T-helper 2 cell (primary cell): ENCODE measurements around the gene EXOC2.

Experiments
- DNase-seq, 5 experiments: peaks; one replicate each; pipeline versions ENCODE4 v3.0.0 to v3.0.0-alpha.2; 2012 to 2022
- total RNA-seq, 2 donors: gene quantifications; one replicate each; lab custom pipeline; 2026; lab: John Stamatoyannopoulos, UW

The EXOC2 gene, protein sequence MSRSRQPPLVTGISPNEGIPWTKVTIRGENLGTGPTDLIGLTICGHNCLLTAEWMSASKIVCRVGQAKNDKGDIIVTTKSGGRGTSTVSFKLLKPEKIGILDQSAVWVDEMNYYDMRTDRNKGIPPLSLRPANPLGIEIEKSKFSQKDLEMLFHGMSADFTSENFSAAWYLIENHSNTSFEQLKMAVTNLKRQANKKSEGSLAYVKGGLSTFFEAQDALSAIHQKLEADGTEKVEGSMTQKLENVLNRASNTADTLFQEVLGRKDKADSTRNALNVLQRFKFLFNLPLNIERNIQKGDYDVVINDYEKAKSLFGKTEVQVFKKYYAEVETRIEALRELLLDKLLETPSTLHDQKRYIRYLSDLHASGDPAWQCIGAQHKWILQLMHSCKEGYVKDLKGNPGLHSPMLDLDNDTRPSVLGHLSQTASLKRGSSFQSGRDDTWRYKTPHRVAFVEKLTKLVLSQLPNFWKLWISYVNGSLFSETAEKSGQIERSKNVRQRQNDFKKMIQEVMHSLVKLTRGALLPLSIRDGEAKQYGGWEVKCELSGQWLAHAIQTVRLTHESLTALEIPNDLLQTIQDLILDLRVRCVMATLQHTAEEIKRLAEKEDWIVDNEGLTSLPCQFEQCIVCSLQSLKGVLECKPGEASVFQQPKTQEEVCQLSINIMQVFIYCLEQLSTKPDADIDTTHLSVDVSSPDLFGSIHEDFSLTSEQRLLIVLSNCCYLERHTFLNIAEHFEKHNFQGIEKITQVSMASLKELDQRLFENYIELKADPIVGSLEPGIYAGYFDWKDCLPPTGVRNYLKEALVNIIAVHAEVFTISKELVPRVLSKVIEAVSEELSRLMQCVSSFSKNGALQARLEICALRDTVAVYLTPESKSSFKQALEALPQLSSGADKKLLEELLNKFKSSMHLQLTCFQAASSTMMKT
- total RNA-seq, result 60.8 to 86.3 reads per million in 2 donors

DNA sequence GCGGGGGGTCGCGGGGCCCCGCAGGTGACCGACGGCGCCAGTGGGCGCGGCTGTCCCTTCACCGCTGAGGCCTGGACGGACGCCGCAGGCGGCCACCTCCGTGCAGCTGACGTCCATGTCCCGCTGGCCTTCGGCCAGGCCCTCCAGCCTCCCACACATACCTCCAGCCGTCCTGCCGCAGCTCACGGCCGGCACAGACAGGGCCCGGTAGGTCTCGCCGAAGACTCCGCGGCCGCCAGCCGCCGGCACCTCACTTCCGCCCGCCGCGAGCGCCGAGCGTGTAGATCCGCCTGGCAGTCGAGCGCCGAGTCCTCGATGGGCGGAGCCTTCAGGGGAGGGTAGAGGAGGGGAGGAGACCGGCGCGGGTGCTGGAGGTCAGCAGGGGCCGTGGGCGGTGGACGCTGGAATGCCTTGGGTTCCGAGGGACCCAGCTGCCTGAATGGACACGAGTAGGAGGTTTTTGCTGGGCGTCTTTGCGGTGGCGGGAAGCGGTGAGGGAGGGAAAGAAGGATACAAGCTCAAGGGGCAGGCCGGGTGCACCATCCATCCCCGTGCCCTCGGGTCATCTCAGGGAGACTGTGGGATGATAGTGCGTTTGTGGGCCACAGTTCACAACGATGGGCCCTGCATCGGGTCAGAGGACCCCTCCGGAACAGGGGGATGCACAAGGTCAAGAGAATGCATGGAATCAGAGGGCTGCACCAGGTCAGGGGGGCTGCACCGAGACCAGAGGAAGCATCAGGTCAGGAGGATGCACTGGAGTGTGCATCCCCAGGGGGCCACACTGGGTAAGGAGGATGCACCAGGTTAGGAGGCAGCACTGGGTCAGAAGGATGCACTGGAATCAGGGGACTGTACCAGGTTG lies at the start of gene EXOC2:
EXOC2 (minus strand) TSS at position 282 of the 865 bp plus-strand sequence. CDS start 55,321 bp downstream, outside the sequence.
- peak; percentile 65 to 91 (median 74) for DNase-seq

- DNase-seq, result peak in 1 of 5 experiments; percentile 86
These were observed 48.7 kb upstream of the EXOC2 start for GRCh38 chr6:741410-742339.

GRCh38 chr6:736657-737446 lies 43.9 kb upstream of the EXOC2 start:
- peak in 1 of 5 experiments; percentile 44 for DNase-seq

DNA sequence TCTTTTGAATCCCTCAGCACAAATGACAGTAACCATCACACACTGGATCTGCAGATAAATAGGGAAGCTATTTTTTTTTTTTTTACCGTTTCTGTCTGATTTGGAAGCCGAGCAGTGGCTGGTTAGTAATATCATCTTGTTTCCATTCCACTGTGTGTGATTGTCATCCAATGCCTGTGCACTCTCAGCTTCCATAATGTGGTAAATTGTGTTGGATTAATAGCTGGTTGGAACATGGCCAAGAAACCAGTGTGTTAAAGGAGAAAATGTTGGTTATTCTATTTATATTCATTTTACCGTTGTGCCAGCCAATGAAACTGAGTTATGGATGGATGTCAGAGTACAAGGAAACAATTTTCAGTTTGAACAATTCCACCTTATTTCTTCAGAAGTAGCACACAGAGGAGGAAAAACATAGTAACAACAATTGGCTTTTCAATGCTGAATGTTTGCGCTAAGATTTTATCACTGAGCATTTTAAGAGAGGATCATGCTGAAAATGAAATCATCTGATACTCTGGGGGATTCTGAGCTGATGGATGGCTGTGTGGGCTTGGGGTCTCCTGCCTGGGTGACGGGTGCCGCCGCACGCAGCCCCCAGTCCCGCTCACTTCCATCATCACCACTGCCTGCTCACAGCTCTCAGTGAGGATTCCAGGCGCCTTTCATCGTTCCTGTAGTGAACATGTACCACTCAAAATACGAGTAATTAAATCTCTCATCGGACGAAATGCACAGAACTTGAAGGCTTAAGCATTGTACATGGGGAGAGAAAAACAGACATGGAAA lies 40.7 kb upstream of the EXOC2 start:
- DNase-seq, result no peak

- DNase-seq, result no peak
These were observed 39.0 kb upstream of the EXOC2 start for GRCh38 chr6:731924-732323.

DNA sequence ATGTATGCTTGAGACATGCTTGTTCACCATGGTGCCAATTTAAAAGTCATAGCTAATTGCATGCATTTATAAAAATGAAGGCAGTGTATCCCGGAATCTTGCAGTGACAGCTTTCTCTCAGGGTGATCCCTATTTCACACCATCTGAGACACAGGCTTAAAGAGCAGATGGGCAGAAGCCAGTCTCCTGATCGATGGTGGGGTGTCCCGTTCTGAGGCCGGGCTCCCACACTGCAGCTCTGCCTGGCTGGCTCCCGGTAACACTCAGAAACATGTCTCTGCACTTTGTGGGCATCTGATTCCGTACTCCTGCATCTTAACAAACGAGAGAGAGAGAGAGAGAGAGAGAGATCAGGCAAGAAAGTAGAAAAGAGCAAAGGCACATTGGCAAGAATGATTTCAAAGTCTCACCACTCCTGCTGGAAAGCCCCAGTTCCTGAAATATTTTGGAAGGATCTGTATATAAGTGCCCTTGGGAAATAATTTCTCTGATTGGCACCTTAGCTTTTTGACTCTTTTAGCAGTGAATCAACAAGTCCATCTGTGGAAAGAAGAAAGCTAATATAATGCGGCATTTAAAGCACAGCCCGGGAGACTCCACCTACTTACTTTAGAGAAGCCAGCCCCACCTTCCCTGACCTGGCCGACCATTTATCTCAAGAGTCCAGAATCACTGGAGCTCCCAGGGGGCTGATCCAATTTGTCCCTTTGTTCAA lies 36.8 kb upstream of the EXOC2 start:
- no peak for DNase-seq

DNA sequence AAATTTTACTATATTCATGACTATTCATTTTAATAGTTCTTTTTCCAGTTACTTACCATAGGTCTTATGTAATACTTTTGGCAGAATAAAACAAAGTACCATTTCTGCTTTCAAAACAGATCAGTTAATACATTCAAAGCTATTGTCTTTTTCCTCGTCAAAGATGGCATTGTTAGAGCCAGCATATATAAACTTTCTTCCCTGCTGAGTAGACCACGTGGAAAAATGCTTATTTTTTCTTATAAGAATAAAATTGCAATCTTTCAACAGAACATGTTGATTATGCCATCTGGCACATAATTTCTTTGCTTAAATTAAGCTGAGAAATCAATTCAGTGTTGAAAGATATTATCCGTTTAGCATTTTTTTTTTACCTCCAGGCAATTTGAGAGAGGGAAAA lies 34.9 kb upstream of the EXOC2 start:
- DNase-seq, result no peak

DNA sequence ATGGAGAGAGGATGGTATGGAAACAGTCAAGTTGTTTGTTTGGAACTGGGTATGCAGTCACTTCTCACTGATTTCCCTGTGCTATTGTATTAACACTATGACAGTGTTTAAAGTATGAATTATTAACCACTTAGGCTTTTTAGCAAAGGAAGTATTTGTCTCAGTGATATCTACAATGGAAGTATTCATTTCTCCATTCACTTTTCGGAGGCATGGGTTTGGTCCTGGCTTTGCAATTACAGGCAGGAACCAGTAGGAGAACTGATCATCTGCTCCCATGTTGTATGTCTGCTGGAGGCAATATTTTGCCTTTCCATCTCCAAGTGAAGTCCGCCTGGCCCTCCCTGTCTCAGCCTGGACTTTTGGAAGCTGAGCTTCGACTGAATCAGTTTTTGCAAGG lies 30.6 kb upstream of the EXOC2 start:
- no peak for DNase-seq

- no peak for DNase-seq
These were observed 29.7 kb upstream of the EXOC2 start for GRCh38 chr6:722608-723007.

- DNase-seq, result peak; percentile 30 to 85 (median 53)
These were observed 29.2 kb upstream of the EXOC2 start for GRCh38 chr6:722077-722524.

GRCh38 chr6:718345-718744 lies 25.4 kb upstream of the EXOC2 start:
- DNase-seq, result no peak

DNA sequence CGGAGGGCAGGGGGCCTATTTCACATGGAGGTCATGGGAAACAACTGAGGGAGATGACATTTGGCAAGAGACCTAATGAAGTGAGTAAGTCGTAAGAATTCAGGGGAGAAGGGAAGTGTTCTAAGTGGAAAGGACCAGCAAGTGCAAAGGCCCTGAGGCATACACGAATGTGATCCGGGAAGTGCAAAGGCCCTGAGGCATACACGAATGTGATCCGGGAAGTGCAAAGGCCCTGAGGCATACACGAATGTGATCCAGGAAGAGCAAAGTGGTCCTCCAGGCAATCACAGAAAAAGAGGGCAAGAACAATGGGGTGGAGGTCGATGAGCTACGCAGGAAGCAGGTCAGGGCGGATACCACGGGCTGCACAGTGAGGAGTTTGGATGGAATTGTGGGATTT lies 24.2 kb upstream of the EXOC2 start:
- DNase-seq, result no peak

DNA sequence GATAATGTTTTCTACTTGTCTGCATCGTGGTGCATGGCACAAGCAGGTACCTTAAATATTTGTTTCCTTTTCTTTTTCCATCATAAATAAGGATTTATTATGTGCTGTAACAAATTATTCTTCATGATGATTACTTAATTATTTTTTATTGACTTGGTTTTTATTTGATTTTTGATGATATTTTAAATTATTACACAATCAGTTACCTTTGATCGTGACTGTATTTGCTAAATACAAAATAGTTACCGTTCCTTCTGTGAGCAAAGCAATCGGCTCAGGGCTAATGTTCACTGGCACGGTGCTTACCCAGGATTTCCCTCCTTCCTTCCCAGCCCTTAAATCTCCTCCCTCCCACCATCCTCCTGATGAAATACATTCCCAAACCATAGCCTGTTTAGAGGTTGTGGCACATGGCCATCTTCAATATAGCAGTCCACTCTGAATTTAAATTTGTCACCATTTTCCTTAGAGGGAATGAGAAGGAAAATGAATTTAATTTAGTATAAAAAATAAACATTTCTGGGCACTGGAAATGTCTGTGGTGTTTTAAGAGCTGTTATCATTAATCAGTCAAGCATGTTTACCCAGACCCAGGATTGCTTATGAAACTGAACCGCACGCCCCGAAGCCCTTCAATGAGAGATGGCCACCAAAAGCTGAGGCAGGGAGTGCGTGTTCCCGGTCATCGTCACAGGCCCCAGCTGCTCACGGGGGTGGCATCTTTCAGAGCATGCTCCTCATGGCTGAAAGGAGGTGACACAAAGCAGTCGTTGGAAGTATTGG lies 23.0 kb upstream of the EXOC2 start:
- DNase-seq, result no peak

- DNase-seq, result no peak
These were observed 21.2 kb upstream of the EXOC2 start for GRCh38 chr6:714100-714499.

DNA sequence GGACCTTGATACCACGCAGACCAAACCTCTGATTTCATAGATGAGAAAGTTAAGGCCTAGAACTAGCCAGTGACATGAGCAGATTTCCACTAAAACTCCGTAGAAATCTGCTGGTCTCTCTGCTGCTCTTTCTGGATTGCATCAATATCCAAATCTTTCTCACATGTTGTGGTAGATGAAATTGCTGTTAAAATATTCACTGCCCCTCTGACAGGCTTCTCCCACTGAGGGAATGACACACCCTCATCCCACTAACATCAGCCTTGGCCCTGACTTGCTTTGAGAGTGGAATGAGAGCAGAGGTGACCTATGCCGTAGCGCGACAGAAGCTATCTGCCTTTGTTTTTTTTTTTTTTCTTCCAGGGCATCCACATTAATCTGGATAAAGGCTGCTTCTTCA lies 20.4 kb upstream of the EXOC2 start:
- no peak for DNase-seq

DNA sequence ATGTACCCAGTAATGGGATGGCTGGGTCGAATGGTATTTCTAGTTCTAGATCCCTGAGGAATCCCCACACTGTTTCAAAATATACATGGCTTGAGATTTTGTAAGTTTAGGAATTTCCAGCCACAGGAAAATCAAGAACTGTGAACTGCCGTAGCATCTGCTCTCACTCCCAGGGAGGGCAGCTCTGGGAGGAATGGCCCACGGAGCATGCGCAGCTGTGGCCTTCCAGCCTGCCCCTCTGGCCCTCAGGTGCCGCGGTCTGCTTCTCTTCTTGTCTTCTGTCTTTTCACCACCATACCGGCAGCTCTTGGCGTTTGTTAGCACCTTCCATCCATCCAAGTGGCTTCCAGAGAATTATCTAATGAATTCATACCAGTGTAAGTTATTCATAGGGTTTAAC lies 19.9 kb upstream of the EXOC2 start:
- DNase-seq, result no peak

DNA sequence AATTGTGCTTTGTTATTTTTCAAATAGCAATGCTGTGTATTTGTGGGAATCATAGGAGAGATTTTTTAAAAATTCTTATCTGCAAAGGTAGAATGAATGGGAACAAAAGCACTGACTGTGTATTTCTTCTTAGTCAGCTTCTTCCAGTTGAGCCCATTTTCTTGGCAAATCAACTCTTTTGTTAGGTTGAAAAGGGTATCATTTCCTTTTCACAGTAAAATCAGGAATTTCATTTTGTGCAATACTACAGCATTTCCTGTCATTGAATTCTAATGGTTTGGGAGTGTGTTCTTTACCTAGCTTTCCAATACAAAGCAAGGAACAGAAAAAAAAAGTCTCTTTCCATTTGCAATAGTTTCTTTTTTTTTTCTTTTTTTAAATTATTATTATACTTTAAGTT lies 19.0 kb upstream of the EXOC2 start:
- DNase-seq, result no peak
